Measurements from ENCODE around the gene BPIFB6.

- TF ChIP-seq CTCF (conservative IDR thresholded peaks at IDR 0.05; ENCODE audit: low read depth, low read length) (no peak), POLR2A (IDR thresholded peaks at IDR 0.05; ENCODE audit: low read depth, low read length) (no peak), RCOR1 (IDR thresholded peaks at IDR 0.05; ENCODE audit: insufficient replicate concordance, low read length) (no peak), MXI1 (IDR thresholded peaks at IDR 0.05; ENCODE audit: borderline replicate concordance, low read depth, low read length) (no peak)
Measured at GRCh38 chr20:33020278-33021161, 10.9 kb upstream of the BPIFB6 start.

Measured in IMR-90 (cell line).